GM19372 (cell line): Measurements from ENCODE around the gene MAP3K4.

Source experiments
- ATAC-seq: cut with Tn5 transposase; IDR thresholded peaks from one replicate; pipeline ENCODE4 v1.9.1; 2021; ENCODE audit warnings: mild to moderate bottlenecking, low read depth, moderate library complexity; ENCODE audit not compliant: unreplicated experiment

The MAP3K4 gene

DNA sequence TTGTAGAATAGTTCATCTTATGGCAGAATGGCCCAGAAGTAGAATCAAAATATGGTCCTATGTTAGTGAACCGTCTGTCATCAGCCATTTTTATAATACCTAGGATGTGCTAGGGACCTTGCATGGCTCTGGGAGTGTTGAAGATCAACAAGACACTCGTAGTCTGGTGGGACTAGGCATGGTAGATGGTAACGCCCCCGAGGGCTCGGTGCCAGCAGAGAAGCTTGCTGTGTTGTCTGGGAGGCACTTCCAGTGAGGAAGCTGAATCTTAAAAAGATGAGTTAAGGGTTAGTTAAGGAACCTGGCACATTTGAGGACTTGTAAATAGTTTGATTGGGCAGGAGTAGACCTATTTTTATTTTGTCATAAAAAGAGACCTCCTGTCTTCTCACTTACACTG lies 82.4 kb downstream of the MAP3K4 start:
- no peak for ATAC-seq

DNA sequence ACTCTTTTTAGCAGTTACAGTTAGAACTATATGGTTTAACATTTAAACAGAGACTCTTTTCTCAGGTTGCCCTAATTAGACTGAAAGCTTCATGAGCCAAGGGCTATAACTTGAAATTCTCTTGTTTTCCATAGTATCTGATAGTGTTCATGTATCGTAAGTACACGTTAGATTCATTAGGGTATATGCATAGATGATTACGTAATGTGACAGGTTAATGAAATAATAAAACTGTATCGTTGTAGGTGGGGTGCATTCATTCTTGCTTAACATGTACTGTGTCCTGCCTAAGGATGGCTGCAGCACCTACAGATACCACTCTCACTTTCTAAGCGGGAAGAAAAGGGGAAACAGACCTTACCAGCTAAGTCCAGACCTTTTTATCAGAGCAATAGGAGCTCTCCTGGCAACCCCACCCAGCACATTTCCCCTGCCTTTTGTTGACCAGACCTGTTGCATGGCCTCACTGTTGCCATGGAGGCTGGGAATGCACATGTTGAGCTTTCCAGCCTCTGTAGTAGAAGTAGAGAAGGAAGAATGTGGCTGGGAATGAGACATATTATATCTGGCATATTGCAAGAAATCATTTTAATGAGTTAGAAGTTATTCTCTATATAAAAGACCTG lies 83.0 kb downstream of the MAP3K4 start:
- ATAC-seq, result no peak

DNA sequence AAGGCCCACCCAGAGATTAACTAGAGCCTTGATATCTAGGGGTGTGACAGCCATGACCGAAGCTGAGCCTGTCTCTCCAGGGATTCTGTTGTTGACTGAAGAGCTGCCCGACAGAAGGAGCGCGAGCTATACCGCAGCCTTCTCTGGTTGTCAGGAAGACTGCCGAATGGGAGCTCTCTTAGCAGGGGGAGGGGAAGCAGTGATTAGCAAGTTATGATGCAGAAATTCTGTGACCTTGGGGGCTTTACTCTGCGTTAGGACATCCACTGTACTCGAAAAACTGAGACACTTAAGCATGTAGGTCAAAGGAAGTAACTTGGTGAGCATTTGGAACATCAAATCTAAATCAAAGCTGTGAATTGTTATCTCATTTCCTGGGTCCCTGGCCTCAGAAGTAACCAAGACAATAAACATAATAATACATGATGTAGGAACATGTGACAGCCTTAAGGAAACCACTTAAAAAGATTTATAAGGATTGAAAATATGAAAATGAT lies 84.7 kb downstream of the MAP3K4 start:
- ATAC-seq, result no peak

- no peak for ATAC-seq
Observed at GRCh38 chr6:161079566-161080262, 88.1 kb downstream of the MAP3K4 start.

DNA sequence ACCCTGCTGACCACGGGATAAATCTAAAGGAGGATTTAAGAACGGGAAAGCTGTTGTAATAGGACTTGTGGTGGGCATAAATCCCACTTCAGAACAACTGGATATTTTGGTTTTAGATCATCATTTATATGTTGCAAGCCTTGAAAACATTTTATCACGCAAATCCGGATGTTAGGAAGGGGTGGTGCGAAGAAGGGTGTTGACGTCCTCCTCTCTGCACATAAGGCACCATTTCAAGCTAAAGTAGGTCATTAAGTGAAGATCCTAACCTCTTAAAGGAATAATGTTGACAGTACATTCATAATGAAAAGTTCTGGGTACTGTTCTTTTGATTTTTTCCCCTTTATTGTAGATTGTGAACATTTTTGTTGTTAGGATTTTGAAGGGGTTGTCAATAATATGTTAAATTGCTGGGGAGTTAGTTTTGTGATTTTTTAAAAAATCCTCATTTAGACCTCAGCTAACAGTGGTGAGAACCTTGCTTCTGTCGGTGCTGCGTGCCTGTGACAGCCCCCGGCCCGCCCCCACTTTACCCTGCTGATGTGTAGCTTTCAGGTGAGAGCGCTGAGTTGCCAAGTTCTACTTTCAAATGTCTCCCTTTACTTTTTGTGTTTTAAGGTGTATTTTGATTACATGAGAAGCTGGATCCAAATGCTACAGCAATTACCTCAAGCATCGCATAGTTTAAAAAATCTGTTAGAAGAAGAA lies 88.8 kb downstream of the MAP3K4 start:
- ATAC-seq, result no peak

GRCh38 chr6:161082215-161082614 lies 90.6 kb downstream of the MAP3K4 start:
- ATAC-seq, result no peak

GRCh38 chr6:161085246-161085645 lies 93.7 kb downstream of the MAP3K4 start:
- no peak for ATAC-seq

DNA sequence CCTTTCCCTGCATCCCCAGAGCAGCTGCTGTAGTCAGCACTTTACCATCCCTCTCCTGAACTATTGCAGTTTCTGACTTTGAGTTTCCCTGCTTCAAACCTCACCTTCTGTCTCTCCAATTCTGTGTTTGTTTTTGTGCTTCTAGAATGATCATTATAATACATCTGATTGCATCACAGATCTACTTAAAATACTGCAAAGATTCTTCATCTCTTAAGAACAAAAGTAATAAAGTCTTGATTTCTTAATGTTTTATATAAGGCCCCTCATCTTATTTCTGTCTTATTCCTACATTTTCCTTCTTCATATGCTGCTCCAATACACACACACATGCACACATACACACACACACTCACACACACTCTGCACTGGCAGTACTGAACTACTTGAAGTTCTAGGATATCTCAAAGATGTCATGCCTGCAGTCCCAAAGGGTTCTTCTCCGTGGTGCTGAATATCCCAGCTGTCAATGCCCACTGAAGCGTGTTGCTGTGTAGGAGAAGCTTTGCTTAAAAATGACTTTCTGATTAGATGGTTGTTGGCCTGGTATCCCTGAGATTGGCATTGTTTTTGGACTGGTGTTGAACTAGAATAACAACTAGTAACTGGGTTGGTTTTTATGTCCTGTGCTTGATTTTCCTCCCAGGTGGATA lies 97.2 kb downstream of the MAP3K4 start:
- ATAC-seq, result no peak

DNA sequence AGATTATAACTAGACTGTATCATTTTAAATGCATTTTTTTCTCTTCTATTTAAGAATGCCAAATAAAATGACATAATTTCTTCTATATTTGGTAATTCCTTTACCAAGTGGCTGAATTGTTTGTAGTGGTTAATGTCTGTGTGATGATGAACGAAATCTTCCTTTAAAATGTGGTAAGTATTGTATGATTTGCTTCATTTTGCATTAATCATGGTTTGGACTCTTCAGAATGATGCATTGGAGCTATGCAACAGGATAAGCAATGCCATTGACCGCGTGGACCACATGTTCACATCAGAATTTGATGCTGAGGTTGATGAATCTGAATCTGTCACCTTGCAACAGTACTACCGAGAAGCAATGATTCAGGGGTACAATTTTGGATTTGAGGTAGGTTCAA lies 99.6 kb downstream of the MAP3K4 start:
- ATAC-seq, result no peak

GRCh38 chr6:161091972-161092701 lies 100.6 kb downstream of the MAP3K4 start:
- ATAC-seq, result no peak

GRCh38 chr6:161094955-161095354 lies 103.4 kb downstream of the MAP3K4 start:
- ATAC-seq, result no peak

GRCh38 chr6:161095916-161096315 lies 104.3 kb downstream of the MAP3K4 start:
- ATAC-seq, result no peak

GRCh38 chr6:161100072-161100471 lies 108.5 kb downstream of the MAP3K4 start:
- no peak for ATAC-seq

GRCh38 chr6:161101517-161101916 lies 109.9 kb downstream of the MAP3K4 start:
- no peak for ATAC-seq

- no peak for ATAC-seq
Observed at GRCh38 chr6:161103475-161103874, 111.9 kb downstream of the MAP3K4 start.

GRCh38 chr6:161104966-161105365 lies 113.4 kb downstream of the MAP3K4 start:
- no peak for ATAC-seq

- ATAC-seq, result no peak
Observed at GRCh38 chr6:161105408-161105807, 113.8 kb downstream of the MAP3K4 start.

DNA sequence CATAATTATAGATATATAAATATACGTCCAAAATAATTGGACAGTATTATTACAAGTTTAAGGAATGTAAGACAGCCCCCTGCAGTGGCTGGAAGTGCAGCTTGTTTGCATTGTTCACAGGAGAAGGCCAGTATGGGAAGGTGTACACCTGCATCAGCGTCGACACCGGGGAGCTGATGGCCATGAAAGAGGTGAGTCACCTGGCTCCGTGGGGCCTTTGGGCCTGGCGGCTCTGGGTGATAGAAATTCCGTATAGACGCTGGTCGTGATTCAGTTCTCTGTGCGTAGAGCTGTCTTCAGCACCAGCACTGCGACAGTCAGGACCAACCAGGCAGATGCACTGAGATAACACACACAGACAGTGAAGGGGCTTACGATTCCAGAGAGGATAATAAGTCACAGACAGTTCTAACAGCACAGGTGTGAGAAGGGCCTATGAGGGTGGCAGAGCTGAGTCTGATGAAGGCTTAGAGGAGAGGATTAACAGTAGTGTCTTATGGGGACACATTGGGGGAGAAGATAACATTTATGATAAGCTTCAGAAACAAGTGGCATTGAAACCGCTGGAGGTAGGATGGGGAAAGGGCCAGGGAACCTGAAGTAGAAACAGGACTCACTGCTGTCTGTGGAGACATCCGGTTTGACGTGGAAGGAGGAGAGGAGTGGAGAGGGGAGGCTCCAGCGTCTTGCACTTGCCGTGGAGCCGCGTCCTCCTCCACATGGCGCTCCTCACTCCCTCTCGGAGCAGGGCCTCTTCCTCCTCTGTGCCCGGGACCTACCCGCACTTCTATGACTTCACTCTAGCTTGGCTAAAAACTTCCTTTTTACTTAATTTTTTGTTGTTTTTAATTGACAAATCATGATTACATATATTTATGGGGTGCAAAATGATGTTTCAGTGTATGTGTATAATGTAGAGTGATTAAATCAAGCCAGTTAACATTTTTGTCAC lies 116.5 kb downstream of the MAP3K4 start:
- no peak for ATAC-seq

- no peak for ATAC-seq
Observed at GRCh38 chr6:161108916-161109315, 117.3 kb downstream of the MAP3K4 start.
